Right lobe of liver (tissue), 6 donors: Measurements from ENCODE around the gene GJA3. TPM values are rescaled to one million over a fixed set of nuclear protein-coding genes. Genes with fewer than 3 reads are reported as not detected.
"Not testable (repeated sequence)": the region's sequence is repeated elsewhere in the genome, so short reads cannot be mapped to it uniquely, and the experiment has no call there.

Source experiments
- ATAC-seq, 4 donors: fragments of 200-7000 bp; cut with Tn5 transposase; one replicate each; pipeline ENCODE4 v1.9.1; 2020; ENCODE audit warnings: mild to moderate bottlenecking in 4 of 4, moderate library complexity in 4 of 4
- DNase-seq, 3 donors: peaks; one replicate each; pipeline ENCODE4 v3.0.0-alpha.2; 2020
- H3K27ac ChIP-seq, 3 donors: fragments of 200-600 bp; one replicate each; pipeline ENCODE4 v1.8.0; 2022
- H3K27me3 ChIP-seq, 2 donors: fragments of 200-600 bp; one replicate each; pipeline ENCODE4 v1.8.0; 2022
- H3K36me3 ChIP-seq, 4 donors: fragments of 200-600 bp; sonication (generic) in 1 of 4; one replicate each; pipeline versions ENCODE4 v1.5.1 to v1.8.0; 2017 to 2022; ENCODE audit warnings: control low read depth in 1 of 4
- H3K4me1 ChIP-seq, 4 donors: fragments of 200-600 bp; sonication (generic) in 1 of 4; one replicate each; pipeline versions ENCODE4 v1.5.1 to v1.8.0; 2017 to 2022; ENCODE audit warnings: control low read depth in 1 of 4
- H3K4me3 ChIP-seq, 3 donors: fragments of 200-600 bp; one replicate each; pipeline ENCODE4 v1.8.0; 2022
- H3K9me3 ChIP-seq, 4 donors: fragments of 200-600 bp; sonication (generic) in 1 of 4; one replicate each; pipeline versions ENCODE4 v1.5.1 to v1.8.0; 2017 to 2022; ENCODE audit warnings: control low read depth in 1 of 4
- CTCF ChIP-seq, 4 donors: fragments of 200-600 bp in 3 of 4; fragments of 450-650 bp in 1 of 4; IDR thresholded peaks; one replicate each; pipeline versions ENCODE4 v1.5.1 to v1.8.0; 2016 to 2022; ENCODE audit warnings: antibody characterized with exemption in 4 of 4, mild to moderate bottlenecking in 2 of 4
- POLR2A ChIP-seq: fragments of 450-650 bp; IDR thresholded peaks from one replicate; pipeline ENCODE4 v1.6.1; 2017; ENCODE audit warnings: antibody characterized with exemption, mild to moderate bottlenecking
- WGBS: methylation state at CpG from one replicate; pipeline ENCODE4 v1.1.6; 2018; ENCODE audit warnings: low coverage, low lambda C conversion rate; ENCODE audit not compliant: insufficient coverage; ENCODE audit errors: missing lambda C conversion rate; 5-methylcytosine and 5-hydroxymethylcytosine counted together
- intact Hi-C, 2 donors: fragments of 100-400 bp; cut with DNase I; formaldehyde crosslinking; loops; one replicate each; pipeline versions ENCODE4 v1.11.2 to v1.14.1; 2022
- total RNA-seq, 6 experiments: library from RNA; depleted of rRNA in 2 of 6; stranded (reverse); fragments of >200 nt in 2 of 6; fragmentation: NEBNext Ultra II Directional in 3 of 6; extraction: Animal tissue kit (Norgen Biotek cat#: 25700) in 3 of 6; gene quantifications; one replicate each; pipeline versions ENCODE4 v1.1.0 to v1.2.4, GENCODE V29; 2016 to 2023
- donor health status: DM: no; HTN: yes; CAD: no.
- donor health status: DM: no; HTN: no; CAD: no.
- donor health status: DM: no; HTN: no; CAD: no.
- donor health status: DM: no; HTN: yes; CAD: no.
- donor health status: DM: no; HTN: yes; CAD: no.

Gene GJA3
- total RNA-seq, 6 experiments from 2014 or later: 0.11 TPM; not detected in 5

DNA sequence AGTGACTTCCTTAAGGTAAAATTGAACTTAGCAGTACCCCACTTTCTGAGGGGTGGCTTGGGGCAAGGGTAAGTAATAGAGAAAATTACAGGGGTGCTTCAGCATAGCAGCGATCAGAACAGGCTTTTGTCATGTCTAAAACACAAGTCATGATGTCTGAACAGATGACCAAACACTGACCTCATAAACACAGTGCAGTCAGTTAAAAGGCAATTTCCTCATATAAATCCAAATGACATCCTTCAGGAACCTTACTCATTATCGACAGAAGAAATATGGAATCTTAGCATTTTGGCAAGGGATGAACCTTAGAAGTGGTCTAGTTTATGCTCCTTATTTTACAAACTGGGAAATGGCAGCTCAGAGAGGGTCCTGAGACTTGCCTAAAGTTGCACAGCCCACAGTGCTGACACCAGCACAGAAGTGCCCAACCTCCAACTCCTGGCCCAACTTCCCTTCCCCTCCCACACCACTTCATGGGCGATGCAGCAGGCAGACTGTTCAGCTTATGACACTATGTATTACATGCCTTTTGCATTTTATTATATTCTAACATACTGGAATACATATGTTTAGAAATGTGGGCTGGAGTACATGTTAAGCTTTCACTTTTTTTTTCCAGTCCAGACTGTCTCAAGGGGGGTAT, 3.6 kb downstream of the GJA3 start:
- Histone ChIP-seq H3K9me3 (no peaks in the 10 kb centered on the region), H3K27me3 (peaks cover 4 to 47% of the 10 kb centered on the region in 2 donors), H3K27ac (no peak overlapping the region), H3K36me3 (no peaks in the 10 kb centered on the region), H3K4me1 (peaks cover 0 to 13% (median 0%) of the 10 kb centered on the region in 4 donors), H3K4me3 (no peak overlapping the region)
- no peak for ATAC-seq
- TF ChIP-seq POLR2A (no peak), CTCF (IDR thresholded peaks at IDR 0.05) (no peak)
- WGBS: 67% methylated on average over 3 of the region's 3 CpGs
- intact Hi-C loops: no loop called here
- no peak for DNase-seq

- H3K27me3 ChIP-seq: peaks cover 4 to 45% of the 10 kb centered on the region in 2 donors
Observed at GRCh38 chr13:20156702-20157101, 4.2 kb downstream of the GJA3 start.

GRCh38 chr13:20153290-20153689, 7.6 kb downstream of the GJA3 start:
- intact Hi-C loops, DNase-seq, H3K9me3 ChIP-seq, H3K27ac ChIP-seq, H3K4me1 ChIP-seq, ATAC-seq, H3K36me3 ChIP-seq, H3K4me3 ChIP-seq: not testable (repeated sequence)
- H3K27me3 ChIP-seq: peaks cover 0 to 11% of the 10 kb centered on the region in 2 donors
- 76% methylated on average over 2 of the region's 2 CpGs for WGBS

More at GRCh38 chr13:20156702-20157101, 4.2 kb downstream of the GJA3 start:
- intact Hi-C loops: no loop called here
- TF ChIP-seq POLR2A (no peak), CTCF (IDR thresholded peaks at IDR 0.05) (no peak)
- Histone ChIP-seq H3K4me1 (peaks cover 0 to 13% (median 0%) of the 10 kb centered on the region in 4 donors), H3K27ac (no peak overlapping the region), H3K36me3 (no peaks in the 10 kb centered on the region), H3K4me3 (no peak overlapping the region), H3K9me3 (no peaks in the 10 kb centered on the region)
- 43% methylated on average over 2 of the region's 2 CpGs for WGBS
- no peak for ATAC-seq
- no peak for DNase-seq

- no peaks in the 10 kb centered on the region for H3K4me1 ChIP-seq
- H3K9me3 ChIP-seq: no peaks in the 10 kb centered on the region
- H3K36me3 ChIP-seq: no peaks in the 10 kb centered on the region
- no peak for DNase-seq
- H3K27ac ChIP-seq: no peak overlapping the region
- 77% methylated on average over 9 of the region's 11 CpGs for WGBS
- no peaks in the 10 kb centered on the region for H3K27me3 ChIP-seq
- TF ChIP-seq CTCF (IDR thresholded peaks at IDR 0.05): no peak
- TF ChIP-seq POLR2A: no peak
- intact Hi-C loops: no loop called here
- no peak for ATAC-seq
- H3K4me3 ChIP-seq: no peak overlapping the region
Observed at GRCh38 chr13:20151612-20152011, 9.2 kb downstream of the GJA3 start.

- TF ChIP-seq POLR2A (no peak), CTCF (IDR thresholded peaks at IDR 0.05) (no peak)
- Histone ChIP-seq H3K4me3 (no peak overlapping the region), H3K27ac (no peak overlapping the region), H3K4me1 (no peaks in the 10 kb centered on the region), H3K27me3 (no peaks in the 10 kb centered on the region), H3K36me3 (no peaks in the 10 kb centered on the region), H3K9me3 (no peaks in the 10 kb centered on the region)
- 71% methylated on average over 4 of the region's 6 CpGs for WGBS
- intact Hi-C loops: no loop called here
- no peak for DNase-seq
- ATAC-seq: no peak
Observed at GRCh38 chr13:20151016-20151415, 9.8 kb downstream of the GJA3 start.
